Endothelial cell of umbilical vein (primary cell): ENCODE data around the gene KMT5B. TPM values are rescaled to one million over a fixed set of nuclear protein-coding genes. Genes with fewer than 3 reads are reported as not detected.

Experiments
- BruUV-seq: library from RNA; stranded (reverse); fragments of 400-500 nt; replicated peaks from 2 replicates; lab custom pipeline; 2021; lab: Mats Ljungman, UMichigan
- CTCF ChIA-PET: fragments of 300-600, 350-600 bp; sonication (Branson Sonifier 250); formaldehyde crosslinking; loops from one replicate; lab custom pipeline; 2021; ENCODE audit warnings: antibody characterized with exemption, inconsistent platforms; lab: Charles Lee
- POLR2A ChIA-PET: fragments of 300-600, 350-600 bp; sonication (Branson Sonifier 250); formaldehyde crosslinking; loops from one replicate; lab custom pipeline; 2021; ENCODE audit warnings: antibody characterized with exemption, inconsistent platforms; lab: Charles Lee
- DNase-seq: peaks from one replicate; pipeline ENCODE4 v3.0.0-alpha.2; 2011; ENCODE audit warnings: low read depth, low spot score
- FAIRE-seq: peaks from 2 replicates; lab custom pipeline; 2011; peaks lifted over from hg19 to GRCh38; lab: Jason Lieb, UNC
- H2AFZ ChIP-seq: 2 replicates; pipeline ENCODE4 v1.6.0; 2012; ENCODE audit warnings: low read depth, low read length, control low read depth, inconsistent platforms
- H3K27ac ChIP-seq: 2 replicates; pipeline ENCODE4 v1.5.1; 2011; ENCODE audit warnings: low read depth, mild to moderate bottlenecking, control low read depth, low read length, moderate library complexity; ENCODE audit not compliant: insufficient read depth
- H3K27me3 ChIP-seq, 2 experiments: 2 replicates each; pipeline versions ENCODE4 v1.6.0 to v1.6.1; 2011; ENCODE audit warnings: low read length in 2 of 2, mixed read lengths in 1 of 2; ENCODE audit not compliant: control insufficient read depth in 2 of 2, insufficient read depth in 2 of 2
- H3K36me3 ChIP-seq, 2 experiments: 2 replicates in 1 of 2; 3 replicates in 1 of 2; pipeline ENCODE4 v1.5.1; 2011; ENCODE audit warnings: low read length in 2 of 2, mild to moderate bottlenecking in 1 of 2, moderate library complexity in 1 of 2; ENCODE audit not compliant: control insufficient read depth in 2 of 2, insufficient read depth in 2 of 2; ENCODE audit errors: extremely low read depth in 1 of 2
- H3K4me1 ChIP-seq: 3 replicates; pipeline ENCODE4 v1.5.1; 2011; ENCODE audit warnings: mild to moderate bottlenecking, low read length; ENCODE audit not compliant: control insufficient read depth, insufficient read depth; ENCODE audit errors: extremely low read depth
- H3K4me2 ChIP-seq: 2 replicates; pipeline ENCODE4 v1.6.1; 2011; ENCODE audit warnings: low read length, control low read depth, mixed read lengths; ENCODE audit not compliant: insufficient read depth
- H3K4me3 ChIP-seq, 3 experiments: fragments of 200-600 bp in 1 of 3; sonication (generic), shearing (Covaris generic) in 1 of 3; replicated peaks in 1 of 3; 2 replicates each; pipeline ENCODE4 v1.5.1; 2011 to 2016; ENCODE audit warnings: control low read depth in 3 of 3, low read length in 3 of 3, mild to moderate bottlenecking in 2 of 3, inconsistent platforms in 1 of 3, low read depth in 1 of 3, moderate library complexity in 1 of 3; ENCODE audit not compliant: insufficient read depth in 1 of 3
- H3K79me2 ChIP-seq: 2 replicates; pipeline ENCODE4 v1.6.0; 2012; ENCODE audit warnings: low read length, inconsistent platforms; ENCODE audit not compliant: control insufficient read depth, insufficient read depth
- H3K9ac ChIP-seq: replicated peaks from 2 replicates; pipeline ENCODE3; 2011; ENCODE audit warnings: low read length, control low read depth; ENCODE audit not compliant: insufficient read depth; ENCODE audit errors: extremely low read depth
- H3K9me1 ChIP-seq: replicated peaks from 3 replicates; pipeline ENCODE4 v1.6.0; 2011; ENCODE audit warnings: mild to moderate bottlenecking, low read length; ENCODE audit not compliant: control insufficient read depth, insufficient read depth; ENCODE audit errors: extremely low read depth
- H3K9me3 ChIP-seq: replicated peaks from 2 replicates; pipeline ENCODE4 v1.5.1; 2012; ENCODE audit warnings: low read length, inconsistent platforms; ENCODE audit not compliant: control insufficient read depth, insufficient read depth
- H4K20me1 ChIP-seq: replicated peaks from 2 replicates; pipeline ENCODE3; 2011; ENCODE audit warnings: mild to moderate bottlenecking, low read length; ENCODE audit not compliant: control insufficient read depth, insufficient read depth; ENCODE audit errors: extremely low read depth
- EZH2 ChIP-seq: IDR thresholded peaks from 2 replicates; pipeline ENCODE4 v1.6.1; 2012; ENCODE audit warnings: borderline replicate concordance, low read depth, mild to moderate bottlenecking, moderate library complexity, low read length, inconsistent platforms; ENCODE audit not compliant: severe bottlenecking
- FOS ChIP-seq: IDR thresholded peaks from 2 replicates; pipeline ENCODE4 v1.6.1; 2011; ENCODE audit warnings: mild to moderate bottlenecking, low read length, moderate library complexity, borderline replicate concordance; ENCODE audit not compliant: insufficient read depth
- GATA2 ChIP-seq: IDR thresholded peaks from 2 replicates; pipeline ENCODE4 v1.7.0; 2011; ENCODE audit warnings: low read depth, mild to moderate bottlenecking, moderate library complexity, mixed read lengths, low read length; ENCODE audit not compliant: insufficient read length, insufficient read depth
- JUN ChIP-seq: IDR thresholded peaks from 2 replicates; pipeline ENCODE4 v1.6.1; 2011; ENCODE audit warnings: borderline replicate concordance, low read depth; ENCODE audit not compliant: insufficient read length, insufficient read depth
- MYC ChIP-seq: IDR thresholded peaks from one replicate; pipeline ENCODE4 v1.6.1; 2011; ENCODE audit warnings: mild to moderate bottlenecking, low read depth, low read length
- POLR2A ChIP-seq: IDR thresholded peaks from 2 replicates; pipeline ENCODE4 v1.6.1; 2012; ENCODE audit warnings: low read depth, mild to moderate bottlenecking, control low read depth, low read length
- POLR2AphosphoS5 ChIP-seq: IDR thresholded peaks from 2 replicates; pipeline ENCODE4 v1.6.1; 2012; ENCODE audit warnings: low read depth, mild to moderate bottlenecking, control low read depth, low read length, moderate library complexity; ENCODE audit not compliant: insufficient read depth
- dilution Hi-C: fragments of 300-500 bp; cut with MboI; formaldehyde crosslinking; loops from one replicate; pipeline ENCODE4 v1.15.0; 2019; ENCODE audit warnings: low sequenced_read_pairs; ENCODE audit not compliant: extremely low pct_ligation_motif_present
- intact Hi-C: fragments of 100-400 bp; cut with micrococcal nuclease; formaldehyde crosslinking; loops from one replicate; pipeline ENCODE4 v1.10.0; 2022
- polyA plus RNA-seq, 4 experiments: library from polyadenylated mRNA; depleted of rRNA in 3 of 4; stranded (reverse) in 3 of 4; unstranded in 1 of 4; fragments of >200 nt; gene quantifications; 2 replicates each; pipeline versions ENCODE4 v1.2.1 to v1.2.3, GENCODE V29; 2011 to 2012; ENCODE audit warnings: missing spikeins in 1 of 4
- total RNA-seq: library from RNA; stranded (reverse); gene quantifications from 2 replicates; pipeline ENCODE4 v1.2.3, GENCODE V29; 2021
- TF ChIP-seq, protein P1 (sequence below): IDR thresholded peaks from 2 replicates; pipeline ENCODE4 v1.6.1; 2011; ENCODE audit not compliant: insufficient read depth, insufficient read length
- TF ChIP-seq, protein P2 (sequence below), 2 donors: IDR thresholded peaks; 1 replicate in 1 of 2; 2 replicates in 1 of 2; pipeline ENCODE4 v1.5.1; 2011; ENCODE audit warnings: low read length in 2 of 2, mild to moderate bottlenecking in 2 of 2, moderate library complexity in 2 of 2, control low read depth in 1 of 2, inconsistent platforms in 1 of 2, low read depth in 1 of 2; ENCODE audit not compliant: insufficient read depth in 1 of 2; ENCODE audit errors: extremely low read depth in 1 of 2

KMT5B gene
- total and polyA plus RNA-seq, 2 donors (not counting 3 experiments of a cell fraction or from before 2014, with no cell fraction given): 10.1 to 36.3 TPM

DNA sequence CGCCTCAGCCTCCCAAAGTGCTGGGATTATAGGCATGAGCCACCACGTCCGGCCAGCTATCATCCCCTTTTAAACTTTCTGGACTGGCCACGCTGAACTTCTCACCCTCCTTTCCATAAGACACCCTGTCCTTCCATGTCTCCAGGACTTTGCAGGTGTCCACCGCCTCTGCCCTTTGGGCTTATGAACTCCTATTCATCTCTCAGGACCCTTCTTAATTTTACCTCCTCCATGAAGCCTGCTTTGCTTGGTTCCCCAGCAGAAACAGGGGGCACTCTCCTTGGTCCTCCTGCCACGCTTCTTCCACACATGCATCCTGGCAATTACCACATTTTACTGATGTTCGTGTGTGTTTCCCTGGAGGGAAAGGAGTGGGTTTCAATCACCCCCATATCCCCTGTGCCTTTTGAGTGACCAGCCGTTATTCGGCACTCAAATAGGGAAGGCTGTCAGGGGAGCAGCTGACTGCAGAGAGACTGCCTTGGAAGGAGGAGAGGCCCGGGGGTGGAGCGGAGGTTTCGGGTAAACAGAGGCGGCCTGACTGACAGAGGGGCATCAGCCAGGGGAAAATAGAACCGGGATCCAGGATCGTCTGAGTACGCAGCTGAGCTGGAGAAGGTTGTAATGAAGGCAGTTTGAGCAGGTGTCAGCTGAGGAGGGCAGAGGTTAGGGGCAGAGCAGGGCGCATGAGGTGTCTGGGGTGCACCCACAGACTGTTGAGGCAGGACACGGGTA, 64.9 kb downstream of the KMT5B start:
- FAIRE-seq: no peak
- H3K36me3 ChIP-seq: no peaks in the 10 kb centered on the region
- H4K20me1 ChIP-seq: no peaks in the 10 kb centered on the region
- H3K27ac ChIP-seq: no peak overlapping the region
- no peaks in the 10 kb centered on the region for H3K9me1 ChIP-seq
- H3K9ac ChIP-seq: no peak overlapping the region
- intact Hi-C loops: no loop called here
- no peak for DNase-seq
- no peak overlapping the region for H2AFZ ChIP-seq
- H3K4me2 ChIP-seq: no peak overlapping the region
- no peak overlapping the region for H3K4me3 ChIP-seq
- CTCF ChIA-PET: interaction anchor here (1.4 kb wide), 1 partner anchor 61 kb away, joined by 3 read pairs; no protein-coding TSS in a partner anchor
- dilution Hi-C loops: no loop called here
- TF ChIP-seq FOS (no peak), EZH2 (no peak), MYC (no peak), POLR2AphosphoS5 (no peak), POLR2A (no peak), GATA2 (no peak), JUN (no peak)
- TF ChIP-seq, protein P1, sequence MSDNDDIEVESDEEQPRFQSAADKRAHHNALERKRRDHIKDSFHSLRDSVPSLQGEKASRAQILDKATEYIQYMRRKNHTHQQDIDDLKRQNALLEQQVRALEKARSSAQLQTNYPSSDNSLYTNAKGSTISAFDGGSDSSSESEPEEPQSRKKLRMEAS: no peak
- TF ChIP-seq, protein P2, sequence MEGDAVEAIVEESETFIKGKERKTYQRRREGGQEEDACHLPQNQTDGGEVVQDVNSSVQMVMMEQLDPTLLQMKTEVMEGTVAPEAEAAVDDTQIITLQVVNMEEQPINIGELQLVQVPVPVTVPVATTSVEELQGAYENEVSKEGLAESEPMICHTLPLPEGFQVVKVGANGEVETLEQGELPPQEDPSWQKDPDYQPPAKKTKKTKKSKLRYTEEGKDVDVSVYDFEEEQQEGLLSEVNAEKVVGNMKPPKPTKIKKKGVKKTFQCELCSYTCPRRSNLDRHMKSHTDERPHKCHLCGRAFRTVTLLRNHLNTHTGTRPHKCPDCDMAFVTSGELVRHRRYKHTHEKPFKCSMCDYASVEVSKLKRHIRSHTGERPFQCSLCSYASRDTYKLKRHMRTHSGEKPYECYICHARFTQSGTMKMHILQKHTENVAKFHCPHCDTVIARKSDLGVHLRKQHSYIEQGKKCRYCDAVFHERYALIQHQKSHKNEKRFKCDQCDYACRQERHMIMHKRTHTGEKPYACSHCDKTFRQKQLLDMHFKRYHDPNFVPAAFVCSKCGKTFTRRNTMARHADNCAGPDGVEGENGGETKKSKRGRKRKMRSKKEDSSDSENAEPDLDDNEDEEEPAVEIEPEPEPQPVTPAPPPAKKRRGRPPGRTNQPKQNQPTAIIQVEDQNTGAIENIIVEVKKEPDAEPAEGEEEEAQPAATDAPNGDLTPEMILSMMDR (IDR thresholded peaks at IDR 0.05; ENCODE audit: extremely low read depth in 1 of 2, insufficient read depth in 1 of 2, low read depth in 1 of 2, low read length in 2 of 2): no peak
- no peaks in the 10 kb centered on the region for H3K79me2 ChIP-seq
- H3K9me3 ChIP-seq: no peaks in the 10 kb centered on the region
- POLR2A ChIA-PET: no interaction called here
- no peaks in the 10 kb centered on the region for H3K27me3 ChIP-seq
- BruUV-seq: no TSS peak
- H3K4me1 ChIP-seq: peaks cover 21% of the 10 kb centered on the region
